ENCODE results near the gene NEGR1.
"Not testable (repeated sequence)": the region's sequence is repeated elsewhere in the genome, so short reads cannot be mapped to it uniquely, and the experiment has no call there.

NEGR1 gene

DNA sequence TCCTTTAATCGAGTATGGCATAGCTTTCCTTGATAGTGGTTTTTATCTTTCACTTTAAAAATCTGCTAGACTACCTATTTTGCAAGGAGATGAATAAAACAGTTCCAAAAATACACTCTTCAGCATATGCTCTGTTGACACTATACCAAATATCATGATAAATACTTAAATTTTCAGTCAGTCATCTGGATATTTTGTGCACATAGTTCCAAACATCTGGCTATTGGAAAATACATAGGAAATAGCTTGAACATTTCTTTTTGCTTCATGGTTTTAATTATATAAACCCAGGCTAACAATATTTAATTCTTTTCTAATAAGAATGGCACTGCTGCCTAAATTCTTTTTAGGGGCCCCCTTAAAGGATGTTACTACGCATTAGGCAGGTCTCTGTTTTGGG, 342.1 kb downstream of the NEGR1 start:
- no peak for DNase-seq (ENCODE audit: low read depth)

DNA sequence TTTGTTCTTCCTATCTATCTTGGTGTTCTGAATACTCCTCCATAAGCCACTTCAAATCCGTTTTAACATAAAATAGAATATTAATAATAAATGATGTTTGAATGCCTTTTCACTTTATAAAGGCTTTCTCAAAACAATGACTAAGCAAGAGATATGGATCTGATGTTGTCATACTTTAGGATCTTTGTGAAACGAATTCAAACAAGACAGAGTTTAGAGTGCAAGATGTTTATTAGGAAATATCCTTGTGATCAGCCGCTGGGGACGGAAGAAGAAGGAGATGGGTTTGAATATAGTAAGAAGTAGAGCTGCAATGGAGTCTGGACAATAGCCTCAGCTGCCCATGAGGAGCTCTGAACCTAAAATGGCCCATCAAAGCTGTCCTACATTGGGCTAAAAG, 351.8 kb downstream of the NEGR1 start:
- DNase-seq (ENCODE audit: low read depth): no peak

DNA sequence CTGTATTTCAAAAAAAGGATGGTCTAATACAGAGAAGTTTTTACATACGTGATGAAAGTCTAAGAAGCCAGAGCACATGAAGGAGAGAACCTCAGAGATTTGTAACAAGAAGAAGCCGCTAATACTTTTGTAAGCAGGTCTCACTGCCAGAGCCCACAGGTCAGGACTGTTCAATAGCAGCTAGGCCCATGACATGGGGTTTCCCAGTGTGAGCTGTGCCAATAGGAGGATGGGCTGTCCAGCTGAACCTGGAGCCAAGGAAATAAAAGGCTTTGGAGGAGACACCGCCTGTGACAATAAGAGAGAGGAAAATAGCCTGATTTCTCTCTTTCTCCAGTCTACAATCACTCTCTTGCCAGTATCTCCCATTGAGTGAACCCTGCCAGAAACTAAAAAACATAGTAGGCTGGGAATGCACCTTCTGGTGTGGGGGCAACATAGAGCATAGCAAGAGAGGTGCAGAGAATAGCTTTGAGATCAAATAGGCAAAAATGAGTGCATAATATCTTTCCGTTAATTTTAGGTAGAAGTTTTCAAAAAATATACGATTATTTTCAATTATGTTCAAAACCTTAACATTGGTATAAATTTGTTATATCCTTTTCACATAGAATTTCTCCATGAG, 360.3 kb downstream of the NEGR1 start:
- no peak for DNase-seq (ENCODE audit: low read depth)

DNA sequence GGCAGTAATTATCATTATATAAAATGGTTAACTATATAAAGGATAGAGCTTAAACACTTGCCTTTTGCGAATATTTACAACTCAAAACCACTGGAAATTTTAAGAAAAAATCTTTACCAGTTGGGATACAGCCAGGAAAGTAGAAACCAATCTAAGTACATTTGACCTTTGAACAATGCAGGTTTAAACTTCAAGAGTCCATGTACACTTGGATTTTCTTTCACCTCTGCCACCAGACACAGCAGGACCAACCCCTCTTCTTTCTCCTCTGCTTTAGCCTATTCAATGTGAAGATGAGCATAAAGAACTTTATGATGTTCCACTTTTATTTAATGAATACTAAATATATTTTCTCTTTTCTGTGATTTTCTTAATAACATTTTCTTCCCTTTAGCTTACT, 361.1 kb downstream of the NEGR1 start:
- DNase-seq (ENCODE audit: low read depth): no peak

DNA sequence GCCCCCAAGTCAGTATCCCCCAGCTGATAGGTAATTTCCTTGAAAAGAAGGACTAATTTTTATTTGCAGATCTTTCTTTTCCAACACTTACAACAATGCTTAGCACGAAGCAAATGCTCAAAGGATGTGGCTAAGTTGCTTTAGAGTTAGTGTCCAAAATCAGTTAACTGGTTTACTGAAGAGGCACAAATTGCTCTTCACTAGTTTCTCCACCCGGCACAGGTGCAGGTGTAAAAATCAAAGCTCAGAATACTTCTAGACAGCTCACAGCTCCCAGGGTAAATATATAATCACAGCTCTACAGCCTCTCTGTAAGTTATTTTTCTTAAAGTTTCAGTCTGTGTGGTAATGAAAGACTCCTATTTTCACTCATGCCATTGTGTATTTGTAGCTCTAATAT, 361.8 kb downstream of the NEGR1 start:
- no peak for DNase-seq (ENCODE audit: low read depth)

DNA sequence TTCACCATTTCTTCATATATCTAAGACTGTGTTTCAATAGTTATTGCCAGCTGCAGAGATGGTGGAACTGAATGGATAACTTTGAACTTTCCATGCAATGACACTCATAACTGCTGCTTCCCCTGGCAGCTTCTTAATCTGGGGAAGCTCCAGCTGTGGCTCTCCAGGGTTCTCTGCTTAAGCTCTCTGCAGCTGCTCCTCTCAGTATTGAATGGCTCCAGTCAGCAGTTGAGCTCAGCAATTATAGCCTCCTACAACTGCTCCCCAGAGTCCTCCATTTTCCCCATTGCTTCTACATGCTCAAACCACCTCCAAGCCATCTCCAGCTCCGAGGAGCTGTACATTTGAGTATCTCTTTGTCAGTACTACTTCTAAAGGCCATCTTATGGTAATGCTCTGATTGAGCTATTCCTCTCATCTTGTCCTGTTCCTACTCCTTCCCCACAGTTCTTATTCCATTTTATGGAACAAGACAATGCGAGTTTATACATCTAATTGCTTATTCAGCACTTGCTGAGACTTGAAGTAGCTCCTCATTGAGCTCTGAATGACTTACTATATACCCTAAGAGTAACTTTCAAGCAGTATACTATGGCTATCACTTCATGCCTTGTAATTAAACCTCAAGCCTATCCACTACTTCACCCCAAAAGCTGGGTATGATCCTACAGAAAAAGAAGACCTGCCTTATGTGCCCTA, 362.4 kb downstream of the NEGR1 start:
- no peak for DNase-seq (ENCODE audit: low read depth)

DNA sequence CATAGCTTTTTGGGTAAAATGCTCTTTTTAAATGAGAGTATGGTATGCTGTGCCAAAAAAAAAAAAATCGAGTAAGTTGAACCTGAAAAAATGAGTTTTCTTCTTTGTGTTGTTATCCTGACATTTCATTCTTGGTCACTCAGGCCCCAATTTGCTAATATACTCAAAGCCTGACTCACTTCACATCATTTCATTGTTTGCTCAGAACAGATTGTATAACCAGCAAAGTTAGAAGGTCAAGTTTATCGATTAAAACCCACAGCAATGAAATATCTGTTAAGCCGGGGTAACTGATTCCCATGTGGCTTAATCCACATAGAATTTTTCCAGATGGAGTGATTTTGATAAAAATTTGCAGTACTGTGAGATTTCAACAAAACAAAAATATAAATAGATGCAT, 363.7 kb downstream of the NEGR1 start:
- no peak for DNase-seq (ENCODE audit: low read depth)

DNA sequence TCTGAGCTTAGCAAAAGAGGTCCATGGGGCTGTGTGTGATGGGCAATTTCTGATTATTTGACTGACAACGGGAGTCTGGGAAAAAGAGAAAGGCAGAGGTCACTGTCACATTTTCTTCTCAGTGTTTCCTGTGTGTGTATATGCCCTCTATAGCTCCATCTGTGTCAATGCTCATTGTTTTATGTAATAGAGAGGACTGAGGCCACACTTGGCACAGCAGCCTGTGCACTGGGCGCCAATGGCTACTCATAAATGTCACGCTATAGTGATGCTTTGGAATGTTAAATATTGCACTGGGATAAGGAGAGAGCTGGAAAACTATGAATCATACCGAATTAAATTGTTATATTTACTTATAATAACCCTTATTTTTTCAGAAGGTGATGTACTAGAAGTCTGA, 365.4 kb downstream of the NEGR1 start:
- peak; percentile 20 for DNase-seq (ENCODE audit: low read depth)

DNA sequence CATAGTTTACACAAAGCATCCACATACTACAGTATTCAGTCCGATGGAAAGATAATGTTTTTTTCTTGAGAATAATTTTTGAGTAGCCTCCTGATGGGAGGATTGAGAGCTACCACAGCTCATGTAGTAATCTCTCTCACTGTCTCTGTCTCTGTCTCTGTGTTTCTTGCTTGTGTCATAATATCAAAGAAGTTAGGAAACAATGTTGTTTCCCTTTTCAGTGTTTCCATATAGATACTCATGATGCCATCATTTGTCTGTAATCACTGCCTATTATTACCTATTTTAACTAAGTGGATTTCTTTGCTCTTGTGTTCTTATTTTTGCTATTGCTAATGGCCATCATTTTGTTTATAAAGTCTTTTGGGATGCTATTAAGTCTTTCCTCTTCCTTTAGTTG, 367.7 kb downstream of the NEGR1 start:
- no peak for DNase-seq (ENCODE audit: low read depth)

DNA sequence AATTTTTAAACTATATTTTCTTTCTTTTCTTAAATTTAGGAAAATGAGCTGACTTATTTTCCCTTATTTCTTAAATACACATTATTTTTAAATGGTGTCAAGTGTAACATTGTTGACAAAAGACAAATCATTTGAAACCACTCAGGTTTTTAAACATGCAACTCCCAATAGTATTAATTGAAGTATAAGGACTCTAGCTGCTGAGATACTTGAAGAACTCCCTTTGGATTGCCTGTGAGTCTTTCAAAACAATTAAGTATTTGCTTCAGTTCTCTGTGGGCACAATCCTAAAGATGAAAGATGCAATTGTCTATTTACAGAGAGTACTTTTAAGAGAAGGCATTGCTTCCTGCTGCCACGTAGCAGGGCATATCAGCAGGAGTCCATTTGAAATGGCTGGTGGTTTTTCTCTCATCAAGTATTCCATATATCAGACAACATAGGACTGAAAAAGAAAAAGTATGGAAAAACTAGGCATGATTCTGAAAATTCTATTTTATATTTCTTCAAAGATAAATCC, 373.4 kb downstream of the NEGR1 start:
- no peak for DNase-seq (ENCODE audit: low read depth)

DNA sequence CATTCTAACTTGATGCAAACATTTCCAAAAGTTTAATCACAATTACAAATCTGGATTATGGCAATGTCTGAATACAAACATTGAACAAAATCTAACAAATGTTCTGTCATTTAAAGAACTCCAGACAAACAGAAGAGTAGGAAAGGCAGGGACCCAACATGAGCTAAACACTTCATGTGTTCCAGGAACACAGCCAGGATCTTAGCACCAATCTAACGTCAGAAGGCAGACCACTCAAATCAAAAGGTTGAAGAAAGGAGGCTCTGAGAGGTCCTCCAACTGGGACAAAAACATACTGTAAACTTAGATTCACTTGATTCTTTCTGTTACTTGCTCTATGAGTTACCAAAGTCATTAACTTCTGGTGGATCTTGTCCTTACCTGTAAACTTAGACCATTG, 374.0 kb downstream of the NEGR1 start:
- peak; percentile 6 for DNase-seq (ENCODE audit: low read depth)

DNA sequence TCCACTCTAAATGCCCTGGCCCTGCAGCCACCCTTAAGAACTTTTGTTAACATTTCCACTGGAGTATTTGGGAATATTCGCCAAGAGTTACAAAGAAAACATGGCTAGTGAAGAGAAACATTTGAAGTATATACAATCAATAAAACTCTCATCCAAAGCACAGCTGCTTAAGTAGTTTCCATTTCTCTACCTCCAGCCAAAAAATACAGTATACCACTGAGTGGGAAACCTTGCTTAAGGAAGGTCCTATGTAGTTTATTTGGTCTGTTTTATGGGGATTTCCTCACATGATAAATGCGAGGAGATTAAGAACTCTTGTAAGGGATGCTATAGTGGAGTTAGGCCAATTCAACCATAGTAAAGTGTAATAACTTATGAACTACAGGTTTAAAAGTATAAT, 382.5 kb downstream of the NEGR1 start:
- no peak for DNase-seq (ENCODE audit: low read depth)

DNA sequence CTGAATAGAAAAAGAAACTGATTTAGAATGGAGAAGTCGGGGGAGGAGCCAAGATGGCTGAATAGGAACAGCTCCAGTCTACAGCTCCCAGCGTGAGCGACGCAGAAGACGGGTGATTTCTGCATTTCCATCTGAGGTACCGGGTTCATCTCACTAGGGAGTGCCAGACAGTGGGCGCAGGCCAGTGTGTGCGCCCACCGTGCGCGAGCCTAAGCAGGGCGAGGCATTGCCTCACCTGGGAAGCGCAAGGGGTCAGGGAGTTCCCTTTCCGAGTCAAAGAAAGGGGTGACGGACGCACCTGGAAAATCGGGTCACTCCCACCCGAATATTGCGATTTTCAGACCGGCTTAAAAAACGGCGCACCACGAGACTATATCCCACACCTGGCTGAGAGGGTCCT, 394.2 kb downstream of the NEGR1 start:
- DNase-seq (ENCODE audit: low read depth): not testable (repeated sequence)

DNA sequence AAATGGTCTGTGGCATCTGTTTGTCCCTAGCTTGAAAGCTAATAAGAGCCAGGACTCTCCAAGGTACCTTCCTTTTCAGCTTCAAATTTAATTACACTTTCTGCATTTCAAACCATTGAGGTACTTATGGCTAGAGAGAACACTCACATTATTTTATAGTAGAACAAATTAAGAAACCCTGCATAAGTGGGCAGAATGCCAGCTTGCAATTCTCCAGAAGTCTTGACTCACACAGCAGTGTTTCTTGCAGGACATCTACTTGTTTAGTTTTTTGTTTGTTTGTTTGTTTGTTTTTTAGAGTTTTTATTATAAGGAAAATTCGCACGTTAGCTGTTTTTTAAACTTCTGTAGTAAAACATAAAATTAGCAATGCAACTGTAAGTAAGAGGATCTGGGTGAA, 397.2 kb downstream of the NEGR1 start:
- DNase-seq (ENCODE audit: low read depth): peak; percentile 12

DNA sequence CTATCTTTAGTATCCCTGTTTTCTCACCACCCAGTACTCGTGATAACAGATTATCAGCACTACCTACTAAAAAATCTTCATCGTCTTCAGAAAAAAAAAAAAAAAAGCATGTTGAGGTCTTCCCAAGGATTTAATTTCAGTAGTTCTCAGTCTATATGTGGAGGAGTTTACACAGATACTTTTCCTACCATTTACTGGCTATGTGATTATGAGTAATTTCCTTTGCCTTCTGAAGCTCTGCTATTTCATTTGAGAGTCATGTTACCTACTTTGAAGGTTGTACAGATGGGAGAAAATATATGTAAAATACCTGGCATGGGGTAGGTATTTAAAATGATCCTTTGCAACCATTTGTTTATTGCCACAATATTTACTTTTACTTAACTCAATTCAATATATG, 399.7 kb downstream of the NEGR1 start:
- DNase-seq (ENCODE audit: low read depth): no peak

DNA sequence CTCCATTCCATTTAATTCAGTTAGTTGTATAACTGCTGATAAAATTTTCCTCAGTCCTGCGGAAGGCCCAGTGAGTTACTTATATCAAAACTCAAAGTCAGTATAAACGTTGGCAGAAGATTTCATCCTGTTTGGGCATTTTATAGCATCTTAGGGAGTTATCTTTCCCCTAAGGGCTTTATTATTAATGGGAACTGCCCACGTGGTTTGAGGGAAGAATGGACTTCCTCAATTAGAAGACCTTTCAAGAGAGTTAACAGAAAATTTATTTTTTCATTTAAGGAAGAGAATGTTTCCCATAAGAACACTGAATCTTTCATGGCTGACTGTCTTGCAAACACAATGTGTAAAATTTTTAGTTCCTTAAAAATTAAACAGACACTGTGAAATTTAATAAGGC, 400.1 kb downstream of the NEGR1 start:
- no peak for DNase-seq (ENCODE audit: low read depth)

DNA sequence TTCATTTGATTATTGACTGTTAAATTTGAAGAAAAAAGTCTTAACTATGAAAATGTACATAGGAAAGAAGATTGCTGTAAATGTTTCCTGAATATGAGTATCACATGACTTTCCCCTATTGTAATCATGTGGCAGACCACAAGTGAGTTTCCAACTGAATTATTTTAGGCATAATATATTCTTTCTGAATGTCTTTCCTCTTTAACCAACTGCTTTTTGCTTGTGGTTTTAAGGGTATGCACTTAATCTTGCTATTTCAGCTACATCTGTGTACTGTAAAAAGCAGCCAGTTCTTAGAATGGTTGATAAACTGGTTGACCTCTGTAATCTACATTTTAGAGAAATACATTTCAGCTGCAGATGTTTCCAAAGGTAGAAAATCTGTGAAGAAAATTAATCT, 400.7 kb downstream of the NEGR1 start:
- DNase-seq (ENCODE audit: low read depth): no peak

DNA sequence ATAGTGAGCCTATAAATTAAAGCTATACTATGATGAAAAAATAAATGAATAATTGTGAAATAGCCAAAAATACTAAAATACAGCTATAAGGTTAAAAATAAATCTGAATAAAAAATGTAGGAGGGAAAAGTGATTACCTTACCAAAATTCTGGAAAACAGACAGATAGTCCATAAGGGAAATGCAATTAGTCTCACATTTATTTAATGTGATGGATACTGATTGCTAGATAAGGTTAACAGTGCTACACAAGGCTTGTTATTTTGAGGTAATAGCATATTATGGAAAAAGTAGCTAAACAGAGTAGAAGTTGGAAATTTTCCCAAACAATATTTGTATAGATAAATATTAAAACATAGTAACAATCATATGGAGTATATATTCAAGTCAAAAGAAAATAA, 413.0 kb downstream of the NEGR1 start:
- DNase-seq (ENCODE audit: low read depth): no peak

DNA sequence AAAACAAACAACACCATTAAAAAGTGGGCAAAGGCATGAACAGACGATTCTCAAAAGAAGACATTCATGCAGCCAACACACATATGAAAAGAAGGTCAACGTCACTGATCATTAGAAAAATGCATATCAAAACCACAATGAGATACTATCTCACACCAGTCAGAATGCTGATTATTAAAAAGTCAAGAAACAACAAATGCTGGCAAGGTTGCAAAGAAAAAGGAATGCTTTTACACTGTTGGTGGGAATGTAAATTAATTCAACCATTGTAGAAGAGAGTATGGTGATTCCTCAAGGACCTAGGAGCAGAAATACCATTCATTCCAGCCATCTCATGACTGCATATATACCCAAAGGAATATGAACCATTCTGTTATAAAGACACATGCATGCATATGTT, 419.6 kb downstream of the NEGR1 start:
- no peak for DNase-seq (ENCODE audit: low read depth)

DNA sequence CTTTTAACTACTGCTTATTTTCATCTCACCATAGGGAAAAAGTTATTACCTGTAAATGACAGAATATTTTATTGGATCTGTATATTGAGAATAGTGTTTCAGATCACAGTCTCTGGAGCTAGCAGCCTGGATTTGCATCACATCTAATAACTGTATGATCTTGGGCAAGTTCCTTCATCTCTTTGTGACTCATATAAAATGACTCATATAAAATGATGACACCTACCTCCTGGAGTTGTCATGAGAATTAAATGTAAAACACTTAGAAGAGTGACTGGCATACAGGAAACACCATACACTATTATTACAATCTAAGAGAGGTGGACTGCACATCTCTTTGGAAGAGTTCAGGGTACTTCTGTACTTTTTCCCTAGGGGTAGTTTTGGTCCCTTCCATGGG, 421.3 kb downstream of the NEGR1 start:
- DNase-seq (ENCODE audit: low read depth): peak; percentile 61

DNA sequence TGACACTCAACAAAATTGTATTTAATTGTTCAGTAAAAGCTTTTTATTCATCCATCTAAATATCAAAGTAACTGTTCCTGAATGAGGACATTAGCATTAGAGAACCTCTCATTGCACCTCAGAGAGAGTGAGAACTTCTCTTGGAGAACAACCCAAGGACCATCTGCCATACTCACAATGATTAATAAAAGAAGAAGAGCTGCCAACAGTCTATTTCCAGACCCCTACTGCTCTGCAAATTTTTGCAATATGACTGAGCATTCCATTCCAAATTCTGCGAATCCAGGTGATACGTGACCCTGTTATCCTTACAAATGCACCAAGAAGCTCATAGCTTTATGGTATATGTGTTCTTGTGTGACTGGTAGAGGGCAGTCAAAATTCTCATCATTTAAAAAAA, 422.5 kb downstream of the NEGR1 start:
- DNase-seq (ENCODE audit: low read depth): no peak

DNA sequence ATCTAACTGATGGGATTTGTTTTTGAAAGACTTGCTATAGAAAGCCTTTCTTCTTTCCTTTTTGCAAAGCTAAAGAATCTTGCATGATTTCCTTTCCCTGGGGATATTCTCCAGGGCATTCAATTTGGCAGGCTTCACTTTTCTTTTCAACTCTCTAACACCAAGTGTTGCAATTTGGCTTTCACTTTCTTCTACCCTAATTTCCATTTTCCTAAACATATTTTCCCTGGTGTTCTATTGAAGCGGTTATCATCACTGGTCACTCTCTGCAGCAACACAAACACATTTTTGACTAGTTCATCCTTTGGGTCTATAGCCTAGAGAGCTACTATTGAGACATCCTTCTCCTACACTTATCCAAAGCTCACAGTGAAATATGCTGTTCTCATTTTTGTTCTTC, 424.5 kb downstream of the NEGR1 start:
- peak; percentile 84 for DNase-seq (ENCODE audit: low read depth)

DNA sequence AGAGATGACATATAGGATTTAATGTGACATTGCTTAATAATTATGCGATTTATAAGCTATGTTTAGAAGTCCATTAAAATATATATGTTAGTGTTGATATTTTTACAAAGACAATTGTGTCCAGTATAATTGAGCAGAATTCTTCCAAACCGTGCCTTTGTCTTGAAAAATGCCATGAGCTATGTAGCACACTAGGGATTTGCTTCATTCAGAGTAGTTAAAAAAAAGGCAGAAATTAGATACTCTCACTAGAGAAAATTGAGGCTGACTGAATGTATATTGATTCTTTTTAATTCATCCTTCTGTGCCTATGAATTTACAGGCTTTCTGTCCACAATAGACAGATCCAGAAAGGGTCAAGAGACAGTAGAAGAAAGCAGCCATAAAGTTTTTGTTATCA, 429.0 kb downstream of the NEGR1 start:
- DNase-seq (ENCODE audit: low read depth): no peak

DNA sequence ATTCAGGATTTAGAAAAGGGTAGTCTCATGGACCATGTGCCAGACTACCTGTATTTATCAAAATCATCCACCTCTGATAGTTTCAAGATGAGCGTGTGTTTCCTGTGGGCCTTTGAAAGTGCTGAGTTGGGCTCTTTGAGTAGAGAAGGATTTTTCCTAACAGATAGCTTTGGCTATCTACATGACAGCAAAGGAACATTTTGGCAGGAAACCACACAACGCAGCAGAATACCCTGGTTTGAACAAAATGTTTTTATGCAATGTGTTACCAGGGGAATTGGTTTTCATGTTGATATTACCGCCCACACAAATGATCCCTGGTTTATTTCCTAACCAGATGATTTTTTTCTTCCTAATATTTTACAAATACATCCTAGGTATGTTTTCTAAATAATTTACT, 431.4 kb downstream of the NEGR1 start:
- DNase-seq (ENCODE audit: low read depth): peak; percentile 50
